Activated CD8-positive, alpha-beta memory T cell treated with anti-CD3 and anti-CD28 coated beads for 1 hour (primary cell): ENCODE results near the gene BCL2L13.

ENCODE experiments used
- DNase-seq, 2 donors: peaks; one replicate each; pipeline ENCODE4 v3.0.0-alpha.2; 2020; ENCODE audit warnings: low read depth in 1 of 2; ENCODE audit errors: extremely low read depth in 1 of 2

Gene BCL2L13

GRCh38 chr22:17726006-17726927 is 87.7 kb downstream of the BCL2L13 start:
- no peak for DNase-seq

DNA sequence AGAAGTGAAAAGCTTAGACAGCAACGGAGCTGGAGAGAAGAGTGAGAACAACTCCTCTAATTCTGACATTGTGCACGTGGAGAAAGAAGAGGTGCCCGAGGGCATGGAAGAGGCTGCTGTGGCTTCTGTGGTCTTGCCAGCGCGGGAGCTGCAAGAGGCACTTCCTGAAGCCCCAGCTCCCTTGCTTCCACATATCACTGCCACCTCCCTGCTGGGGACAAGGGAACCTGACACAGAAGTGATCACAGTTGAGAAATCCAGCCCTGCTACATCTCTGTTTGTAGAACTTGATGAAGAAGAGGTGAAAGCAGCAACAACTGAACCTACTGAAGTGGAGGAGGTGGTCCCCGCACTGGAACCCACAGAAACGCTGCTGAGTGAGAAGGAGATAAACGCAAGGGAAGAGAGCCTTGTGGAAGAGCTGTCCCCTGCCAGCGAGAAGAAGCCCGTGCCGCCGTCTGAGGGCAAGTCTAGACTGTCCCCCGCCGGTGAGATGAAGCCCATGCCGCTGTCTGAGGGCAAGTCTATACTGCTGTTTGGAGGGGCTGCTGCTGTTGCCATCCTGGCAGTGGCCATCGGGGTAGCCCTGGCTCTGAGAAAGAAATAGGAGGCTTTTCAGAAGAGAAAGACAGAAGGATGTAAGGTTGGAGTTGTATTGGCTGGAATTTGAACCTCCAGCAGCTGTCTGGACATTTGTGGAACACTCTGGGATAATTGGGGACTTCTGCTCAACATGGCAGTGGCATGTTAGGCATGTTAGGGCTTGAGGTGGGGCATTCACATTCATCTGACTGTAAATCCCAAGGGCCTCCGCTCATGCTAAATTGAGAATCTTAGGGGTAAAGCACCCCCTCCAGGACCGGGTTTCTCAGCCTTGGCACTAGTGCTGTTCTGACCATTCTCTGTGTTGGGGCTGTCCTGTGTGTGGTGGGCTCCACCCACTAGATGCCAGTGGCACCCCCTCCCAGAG is 88.7 kb downstream of the BCL2L13 start:
- no peak for DNase-seq

DNA sequence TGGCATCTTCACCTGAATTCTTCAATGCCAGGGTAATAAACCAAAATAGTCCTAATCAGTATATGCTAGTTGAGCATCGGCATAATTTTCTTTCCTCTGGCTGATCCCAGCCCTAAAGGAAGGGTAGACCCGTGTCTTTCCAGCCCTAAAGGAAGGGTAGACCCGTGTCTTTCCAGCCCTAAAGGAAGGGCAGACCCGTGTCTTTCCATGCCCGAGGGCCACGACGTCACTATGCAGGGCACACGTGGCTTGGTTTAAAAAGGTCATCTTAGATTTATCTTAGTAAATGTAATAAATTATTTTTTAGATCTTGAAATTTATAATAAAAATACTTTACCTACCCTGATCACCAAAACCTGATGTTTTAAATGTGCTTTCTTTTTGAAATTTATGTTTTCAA is 90.2 kb downstream of the BCL2L13 start:
- no peak for DNase-seq

GRCh38 chr22:17729561-17729960 is 91.0 kb downstream of the BCL2L13 start:
- DNase-seq: no peak

GRCh38 chr22:17732251-17732854 is 93.8 kb downstream of the BCL2L13 start:
- no peak for DNase-seq

GRCh38 chr22:17733466-17733865 is 94.9 kb downstream of the BCL2L13 start:
- no peak for DNase-seq

- DNase-seq: no peak
These were observed 95.6 kb downstream of the BCL2L13 start for GRCh38 chr22:17734187-17734586.

DNA sequence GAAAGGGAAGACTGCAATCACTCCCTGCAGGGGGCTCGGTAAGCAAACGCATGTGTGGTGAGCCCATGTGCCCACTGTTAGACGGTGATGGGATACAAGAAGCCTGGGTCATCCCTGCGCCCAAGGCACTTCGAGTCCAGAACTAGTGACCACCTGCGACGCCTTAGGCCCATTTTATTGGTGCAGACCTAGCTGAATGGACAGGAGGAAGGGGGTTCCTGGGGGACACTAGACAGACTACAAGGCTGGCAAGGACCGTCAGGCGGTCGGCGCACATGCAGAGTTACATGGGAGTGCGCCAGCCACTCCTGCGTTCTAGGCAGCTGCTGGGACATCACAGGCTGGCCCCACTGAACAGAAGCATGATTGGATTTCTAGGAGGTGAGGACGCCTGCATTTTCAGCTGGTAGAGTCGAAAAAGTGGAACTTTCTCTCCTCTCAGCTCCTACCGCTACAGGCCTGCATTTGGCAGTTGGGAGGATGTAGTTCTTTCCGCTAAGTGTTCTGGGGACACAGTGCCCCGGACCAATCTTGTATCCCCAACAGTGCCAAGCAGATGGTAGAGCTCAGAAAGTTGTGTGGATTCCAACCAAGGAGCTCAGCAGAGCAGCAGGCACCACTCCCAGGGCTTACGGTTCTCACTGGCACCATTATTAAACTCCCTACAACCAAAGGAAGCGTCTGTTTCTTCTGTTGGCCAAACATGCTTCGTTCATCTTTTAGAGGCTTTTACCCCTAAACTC is 100.0 kb downstream of the BCL2L13 start:
- no peak for DNase-seq

DNA sequence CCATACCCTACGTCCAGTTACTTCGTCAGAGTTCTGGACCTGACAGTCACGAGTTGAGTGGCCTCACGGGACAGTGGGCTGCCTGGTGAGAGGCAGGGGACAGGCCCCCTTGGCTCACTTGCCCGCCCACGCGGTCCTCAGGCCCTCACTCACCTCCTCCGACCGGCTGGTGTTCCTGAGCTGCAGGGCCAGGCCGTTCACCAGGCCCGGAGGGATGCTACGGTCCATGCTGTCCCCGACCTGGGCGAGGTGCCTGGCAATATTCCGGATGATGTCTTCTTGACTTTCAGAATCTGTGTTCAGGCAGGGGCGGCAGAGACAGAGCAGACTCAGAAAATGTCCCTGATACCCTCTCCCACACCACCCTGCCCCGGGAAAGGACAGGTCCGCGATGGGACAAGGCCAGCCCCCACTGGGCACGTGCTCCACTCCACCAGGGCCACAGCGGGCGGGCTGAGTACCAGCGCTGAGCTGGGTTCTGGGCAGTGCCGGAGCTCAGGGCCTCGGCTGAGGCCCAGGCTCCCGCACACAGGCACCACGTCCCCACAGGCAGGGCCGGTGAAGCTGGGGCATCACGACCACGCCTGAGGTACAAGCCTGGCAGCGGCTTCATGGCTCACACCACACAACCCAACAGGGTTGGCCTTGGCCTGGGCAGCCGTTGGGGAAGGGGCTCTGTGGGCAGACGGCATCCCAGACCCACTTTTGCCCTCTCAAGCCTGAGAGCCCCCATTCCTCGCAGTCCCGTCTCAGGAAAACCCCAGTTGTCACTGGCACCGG is 100.8 kb downstream of the BCL2L13 start:
- DNase-seq: no peak

- no peak for DNase-seq
These were observed 103.4 kb downstream of the BCL2L13 start for GRCh38 chr22:17741866-17742526.

DNA sequence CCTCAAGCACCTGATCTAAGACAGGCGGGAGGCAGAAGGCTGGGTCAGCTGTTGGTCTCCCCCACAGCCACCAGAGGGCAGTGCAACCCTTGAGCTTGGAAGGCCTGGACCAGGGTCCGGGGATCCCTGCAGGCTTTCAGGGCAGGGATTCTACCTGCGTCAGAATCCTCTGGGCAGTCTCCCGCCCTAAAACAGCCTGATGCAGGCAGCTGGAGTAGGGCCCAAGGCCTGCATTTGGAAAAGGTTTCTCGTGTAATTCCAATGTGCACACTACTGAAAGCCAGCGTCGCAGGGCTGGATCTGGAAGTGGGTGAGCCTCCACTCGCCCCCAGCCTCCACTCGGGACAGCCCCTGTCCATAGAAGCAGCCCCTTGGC is 104.0 kb downstream of the BCL2L13 start:
- peak; percentile 28 to 52 for DNase-seq

- DNase-seq: no peak
These were observed 105.3 kb downstream of the BCL2L13 start for GRCh38 chr22:17743661-17744411.

GRCh38 chr22:17744430-17744829 is 105.9 kb downstream of the BCL2L13 start:
- no peak for DNase-seq

- no peak for DNase-seq
These were observed 108.4 kb downstream of the BCL2L13 start for GRCh38 chr22:17746916-17747315.

- no peak for DNase-seq
These were observed 110.2 kb downstream of the BCL2L13 start for GRCh38 chr22:17748555-17749353.

DNA sequence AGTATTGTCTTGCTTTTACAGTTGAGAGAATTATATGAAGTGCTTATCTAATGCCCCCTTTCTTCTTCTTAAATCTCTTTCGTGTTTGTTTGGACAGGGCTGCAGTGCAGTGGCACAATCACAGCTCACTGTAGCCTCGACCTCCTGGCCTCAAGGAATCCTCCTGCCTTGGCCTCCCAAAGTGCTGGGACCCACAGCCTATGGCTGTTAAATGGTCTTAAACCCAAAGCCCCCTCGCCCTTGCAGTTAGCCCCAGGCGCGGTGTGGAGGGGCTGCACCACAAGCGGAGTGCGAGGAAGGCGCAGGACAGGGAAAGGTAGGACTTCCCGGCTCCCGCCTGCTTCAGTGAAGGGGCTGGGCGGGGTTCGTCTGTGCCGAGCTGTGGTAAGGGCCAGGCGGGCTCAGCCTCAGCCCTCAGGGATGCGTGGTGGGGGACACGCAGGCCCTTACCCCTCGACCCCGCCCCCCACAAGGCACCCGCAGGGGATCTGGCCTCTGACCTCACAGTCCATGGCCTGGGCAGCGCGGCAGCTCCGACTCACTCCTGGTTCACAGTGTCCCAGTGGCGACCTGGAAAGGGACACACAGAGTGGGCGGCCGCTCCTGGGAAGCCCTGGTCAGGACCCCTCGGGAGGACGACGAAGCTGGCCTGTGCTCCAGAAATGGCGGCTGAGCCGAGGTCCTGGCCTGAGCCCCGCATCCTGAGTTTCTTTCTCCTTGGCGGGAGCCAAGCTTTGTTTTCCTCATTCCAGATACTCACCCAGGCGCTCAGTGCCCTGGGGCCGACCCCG is 111.2 kb downstream of the BCL2L13 start:
- DNase-seq: no peak

DNA sequence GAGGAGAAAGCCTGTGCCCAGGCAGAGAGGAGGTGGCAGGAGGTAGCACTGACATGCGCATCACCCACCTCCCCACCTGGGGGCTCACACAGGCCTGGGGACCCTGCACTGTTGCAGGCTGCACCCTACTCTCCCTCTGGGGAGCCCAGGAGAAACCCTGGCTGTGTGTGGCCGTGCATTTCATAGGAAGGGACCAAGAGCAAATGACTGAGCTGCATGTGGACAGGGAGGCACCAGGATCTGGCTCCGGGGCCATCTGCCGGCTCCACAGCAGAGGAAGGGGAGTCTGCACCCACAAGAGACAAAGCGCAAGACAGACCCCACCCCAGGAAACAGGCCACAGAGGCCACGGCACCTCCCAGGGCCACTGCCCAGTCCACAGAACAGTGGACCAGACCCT is 113.0 kb downstream of the BCL2L13 start:
- DNase-seq: no peak
